Measurements from ENCODE around the gene DMD.

DMD gene

GRCh38 chrX:31199840-31200114 is 2011.6 kb downstream of the DMD start:
- no peak for DNase-seq

- no peak for DNase-seq
These were observed 2012.1 kb downstream of the DMD start for GRCh38 chrX:31199056-31199839.

- DNase-seq: no peak
These were observed 2021.0 kb downstream of the DMD start for GRCh38 chrX:31190221-31190975.

GRCh38 chrX:31186693-31187338 is 2024.5 kb downstream of the DMD start:
- no peak for DNase-seq

- DNase-seq: no peak
These were observed 2025.5 kb downstream of the DMD start for GRCh38 chrX:31185884-31186283.

- no peak for DNase-seq
These were observed 2029.9 kb downstream of the DMD start for GRCh38 chrX:31181377-31182000.

- no peak for DNase-seq
These were observed 2032.1 kb downstream of the DMD start for GRCh38 chrX:31179203-31179602.

GRCh38 chrX:31178769-31179125 is 2032.6 kb downstream of the DMD start:
- DNase-seq: no peak

- DNase-seq: no peak
These were observed 2033.1 kb downstream of the DMD start for GRCh38 chrX:31178064-31178768.

GRCh38 chrX:31170792-31171191 is 2040.6 kb downstream of the DMD start:
- no peak for DNase-seq

GRCh38 chrX:31168551-31168950 is 2042.8 kb downstream of the DMD start:
- DNase-seq: no peak

- DNase-seq: no peak
These were observed 2044.5 kb downstream of the DMD start for GRCh38 chrX:31166832-31167231.

- DNase-seq: no peak
These were observed 2044.9 kb downstream of the DMD start for GRCh38 chrX:31166416-31166815.

GRCh38 chrX:31165241-31166035 is 2045.9 kb downstream of the DMD start:
- no peak for DNase-seq

GRCh38 chrX:31154946-31155345 is 2056.4 kb downstream of the DMD start:
- DNase-seq: no peak

GRCh38 chrX:31153475-31154047 is 2057.8 kb downstream of the DMD start:
- DNase-seq: no peak

GRCh38 chrX:31147175-31147574 is 2064.2 kb downstream of the DMD start:
- no peak for DNase-seq

- no peak for DNase-seq
These were observed 2071.4 kb downstream of the DMD start for GRCh38 chrX:31139961-31140360.

- DNase-seq: no peak
These were observed 2073.2 kb downstream of the DMD start for GRCh38 chrX:31138124-31138523.

- no peak for DNase-seq
These were observed 2075.2 kb downstream of the DMD start for GRCh38 chrX:31136144-31136611.

GRCh38 chrX:31132821-31133241 is 2078.5 kb downstream of the DMD start:
- no peak for DNase-seq
